IMR-90 (cell line): ENCODE measurements around the gene MAFG. TPM values are rescaled to one million over a fixed set of nuclear protein-coding genes. Genes with fewer than 3 reads are reported as not detected.

Experiments
- ATAC-seq: fragments of 200-7000 bp; cut with Tn5 transposase; 2 replicates; pipeline ENCODE4 v1.9.1; 2020; ENCODE audit warnings: low read depth, mild to moderate bottlenecking, moderate library complexity
- BruUV-seq: library from RNA; stranded (reverse); fragments of 400-500 nt; replicated peaks from 2 replicates; lab custom pipeline; 2021; lab: Mats Ljungman, UMichigan
- CTCF ChIA-PET: fragments of 300-600 bp; formaldehyde crosslinking; extraction: SDS; loops from one replicate; lab custom pipeline; 2021; ENCODE audit warnings: antibody characterized with exemption; lab: Yijun Ruan, JAX
- POLR2A ChIA-PET: fragments of 300-600 bp; sonication (Branson Sonifier 250); formaldehyde crosslinking; loops from one replicate; lab custom pipeline; 2022; ENCODE audit warnings: antibody characterized with exemption; ENCODE audit not compliant: unreplicated experiment; lab: Charles Lee
- DNase-seq: peaks from one replicate; pipeline ENCODE4 v3.0.0; 2013
- H2AFZ ChIP-seq: replicated peaks from 2 replicates; pipeline ENCODE3; 2013; ENCODE audit warnings: low read length, mild to moderate bottlenecking; ENCODE audit not compliant: poor library complexity
- H2AK5ac ChIP-seq: 2 replicates; pipeline ENCODE4 v1.6.1; 2013; ENCODE audit warnings: low read depth, low read length, inconsistent platforms
- H2AK9ac ChIP-seq: replicated peaks from 2 replicates; pipeline ENCODE3; 2013; ENCODE audit warnings: mild to moderate bottlenecking, low read depth, low read length, moderate library complexity; ENCODE audit not compliant: poor library complexity
- H2BK120ac ChIP-seq: 2 replicates; pipeline ENCODE4 v1.6.1; 2013; ENCODE audit warnings: low read depth, low read length, inconsistent platforms
- H2BK15ac ChIP-seq: 3 replicates; pipeline ENCODE4 v1.6.1; 2013; ENCODE audit warnings: low read depth, low read length, inconsistent platforms
- H2BK20ac ChIP-seq: 2 replicates; pipeline ENCODE4 v1.6.1; 2013; ENCODE audit warnings: low read depth, mild to moderate bottlenecking, inconsistent platforms, low read length, moderate library complexity
- H2BK5ac ChIP-seq: 2 replicates; pipeline ENCODE4 v1.6.1; 2013; ENCODE audit warnings: mild to moderate bottlenecking, low read depth, low read length, inconsistent platforms; ENCODE audit not compliant: poor library complexity, severe bottlenecking
- H3K14ac ChIP-seq: replicated peaks from 2 replicates; pipeline ENCODE4 v1.6.1; 2013; ENCODE audit warnings: low read depth, low read length, inconsistent platforms
- H3K18ac ChIP-seq: 2 replicates; pipeline ENCODE4 v1.6.1; 2013; ENCODE audit warnings: low read depth, low read length, control low read depth
- H3K23ac ChIP-seq: 2 replicates; pipeline ENCODE4 v1.6.1; 2013; ENCODE audit warnings: low read depth, low read length, inconsistent platforms
- H3K27ac ChIP-seq: 2 replicates; pipeline ENCODE4 v1.5.1; 2013; ENCODE audit warnings: mild to moderate bottlenecking, control low read depth, low read length; ENCODE audit not compliant: insufficient read depth
- H3K27me3 ChIP-seq: 2 replicates; pipeline ENCODE4 v1.6.1; 2013; ENCODE audit warnings: low read length; ENCODE audit not compliant: control insufficient read depth, insufficient read depth
- H3K36me3 ChIP-seq: 2 replicates; pipeline ENCODE4 v1.6.1; 2013; ENCODE audit warnings: low read length, mixed read lengths; ENCODE audit not compliant: control insufficient read depth, insufficient read depth
- H3K4ac ChIP-seq: 2 replicates; pipeline ENCODE4 v1.6.1; 2013; ENCODE audit warnings: low read depth, low read length, inconsistent platforms
- H3K4me1 ChIP-seq: 2 replicates; pipeline ENCODE4 v1.6.1; 2013; ENCODE audit warnings: low read length, mixed read lengths; ENCODE audit not compliant: control insufficient read depth, insufficient read depth
- H3K4me2 ChIP-seq: 2 replicates; pipeline ENCODE4 v1.6.1; 2013; ENCODE audit warnings: low read depth, mild to moderate bottlenecking, control low read depth, low read length, moderate library complexity
- H3K4me3 ChIP-seq: 2 replicates; pipeline ENCODE4 v1.5.1; 2013; ENCODE audit warnings: low read depth, mild to moderate bottlenecking, control low read depth, low read length, moderate library complexity; ENCODE audit not compliant: insufficient read depth
- H3K56ac ChIP-seq: 2 replicates; pipeline ENCODE4 v1.6.1; 2013; ENCODE audit warnings: low read length, inconsistent platforms; ENCODE audit not compliant: insufficient read depth; ENCODE audit errors: extremely low read depth
- H3K79me1 ChIP-seq, 2 experiments: 2 replicates each; pipeline ENCODE4 v1.6.1; 2013; ENCODE audit warnings: low read length in 2 of 2, inconsistent platforms in 1 of 2, low read depth in 1 of 2
- H3K9ac ChIP-seq: 2 replicates; pipeline ENCODE4 v1.6.1; 2013; ENCODE audit warnings: low read depth, low read length, control low read depth
- H3K9me1 ChIP-seq: 2 replicates; pipeline ENCODE4 v1.6.1; 2013; ENCODE audit warnings: low read length, inconsistent platforms; ENCODE audit not compliant: insufficient read depth
- H3K9me3 ChIP-seq: 2 replicates; pipeline ENCODE4 v1.6.1; 2013; ENCODE audit warnings: low read length; ENCODE audit not compliant: control insufficient read depth, insufficient read depth
- H4K20me1 ChIP-seq: 2 replicates; pipeline ENCODE4 v1.6.1; 2013; ENCODE audit warnings: low read length, inconsistent platforms; ENCODE audit not compliant: insufficient read depth
- H4K5ac ChIP-seq: 2 replicates; pipeline ENCODE4 v1.6.1; 2013; ENCODE audit warnings: mild to moderate bottlenecking, low read depth, low read length, control low read depth
- H4K8ac ChIP-seq, 2 experiments: 2 replicates each; pipeline ENCODE4 v1.6.1; 2013; ENCODE audit warnings: low read depth in 2 of 2, low read length in 2 of 2, control low read depth in 1 of 2, inconsistent platforms in 1 of 2
- H4K91ac ChIP-seq: 2 replicates; pipeline ENCODE4 v1.6.1; 2013; ENCODE audit warnings: low read depth, low read length, inconsistent platforms; ENCODE audit not compliant: insufficient read depth
- BHLHE40 ChIP-seq: fragments of 150-350 bp; IDR thresholded peaks from 2 replicates; pipeline ENCODE4 v1.6.1; 2016; ENCODE audit warnings: mild to moderate bottlenecking, low read depth, low read length
- CTCF ChIP-seq: conservative IDR thresholded peaks from 2 replicates; pipeline ENCODE4 v1.5.1; 2012; ENCODE audit warnings: mild to moderate bottlenecking, low read depth, low read length, improper control_type of control experiment
- MAFK ChIP-seq: IDR thresholded peaks from 2 replicates; pipeline ENCODE4 v1.6.1; 2012; ENCODE audit warnings: low read depth, low read length, improper control_type of control experiment
- MAZ ChIP-seq: IDR thresholded peaks from 2 replicates; pipeline ENCODE4 v1.6.1; 2012; ENCODE audit warnings: low read depth, mild to moderate bottlenecking, low read length, improper control_type of control experiment, moderate library complexity, borderline replicate concordance
- RAD21 ChIP-seq: IDR thresholded peaks from 2 replicates; pipeline ENCODE4 v1.6.1; 2012; ENCODE audit warnings: low read length, improper control_type of control experiment
- RCOR1 ChIP-seq: IDR thresholded peaks from 2 replicates; pipeline ENCODE4 v1.6.1; 2012; ENCODE audit warnings: mild to moderate bottlenecking, low read length, improper control_type of control experiment; ENCODE audit not compliant: insufficient replicate concordance
- SMC3 ChIP-seq: fragments of 150-350 bp; IDR thresholded peaks from 2 replicates; pipeline ENCODE4 v1.6.1; 2016; ENCODE audit warnings: low read depth, mild to moderate bottlenecking, antibody characterized with exemption, low read length, moderate library complexity
- USF2 ChIP-seq: fragments of 150-350 bp; IDR thresholded peaks from 2 replicates; pipeline ENCODE4 v1.6.1; 2017; ENCODE audit warnings: mild to moderate bottlenecking, antibody characterized with exemption, low read length, low read depth
- WGBS, 2 experiments: methylation state at CpG; one replicate each; pipeline versions ENCODE4 v1.1.5 to v1.1.7; 2013; ENCODE audit warnings: missing lambda C conversion rate in 2 of 2; ENCODE audit not compliant: insufficient read length in 1 of 2; ENCODE audit errors: extremely low coverage in 2 of 2; 5-methylcytosine and 5-hydroxymethylcytosine counted together
- dilution Hi-C: fragments of 300-500 bp; cut with HindIII; formaldehyde crosslinking; loops from one replicate; pipeline ENCODE4 v1.14.3; 2018; ENCODE audit warnings: low sequenced_read_pairs; ENCODE audit not compliant: unreplicated experiment
- in situ Hi-C: fragments of 300-500 bp; cut with MboI; formaldehyde crosslinking; loops from 3 replicates; pipeline ENCODE4 v1.14.3; 2019; ENCODE audit warnings: low sequenced_read_pairs, inconsistent platforms, mixed read lengths
- intact Hi-C: fragments of 100-400 bp; cut with micrococcal nuclease; formaldehyde crosslinking; loops from 2 replicates; pipeline ENCODE4 v1.10.0; 2022
- polyA plus RNA-seq, 3 experiments: library from polyadenylated mRNA; depleted of rRNA; stranded (reverse); fragments of >200 nt; gene quantifications; 2 replicates each; pipeline ENCODE4 v1.2.3, GENCODE V29; 2012; ENCODE audit warnings: low replicate concordance in 1 of 3
- total RNA-seq: library from RNA; depleted of rRNA; stranded (reverse); fragments of >200 nt; gene quantifications from 2 replicates; pipeline ENCODE4 v1.2.3, GENCODE V29; 2012

Gene MAFG
- total and polyA plus RNA-seq, 2 of the 4 experiments (the other 2 are of a cell fraction) = 6.1 to 15.4 TPM

GRCh38 chr17:81950501-81950900 lies 23.0 kb upstream of the MAFG start:
- Histone ChIP-seq H3K9me3 (no peaks in the 10 kb centered on the region), H2AFZ (no peak overlapping the region), H4K5ac (no peak overlapping the region), H3K56ac (no peak overlapping the region), H3K4ac (no peak overlapping the region), H4K20me1 (no peaks in the 10 kb centered on the region), H3K4me3 (no peak overlapping the region), H4K8ac (no peak overlapping the region), H3K27me3 (peaks cover 8% of the 10 kb centered on the region), H3K23ac (no peak overlapping the region), H3K9ac (no peak overlapping the region), H3K18ac (no peak overlapping the region), H2AK5ac (no peak overlapping the region), H3K36me3 (no peaks in the 10 kb centered on the region), H4K91ac (no peak overlapping the region), H2BK15ac (no peak overlapping the region), H2BK5ac (no peak overlapping the region), H3K4me2 (no peak overlapping the region), H3K9me1 (no peaks in the 10 kb centered on the region), H2BK20ac (no peak overlapping the region), H2BK120ac (no peak overlapping the region), H3K79me1 (no peaks in the 10 kb centered on the region), H3K27ac (no peak overlapping the region), H2AK9ac (no peak overlapping the region), H3K4me1 (no peaks in the 10 kb centered on the region), H3K14ac (no peak overlapping the region)
- TF ChIP-seq SMC3 = no peak
- no peak for TF ChIP-seq RCOR1
- TF ChIP-seq RAD21 = no peak
- TF ChIP-seq CTCF = no peak
- TF ChIP-seq BHLHE40 = no peak
- TF ChIP-seq MAZ = no peak
- no peak for TF ChIP-seq USF2
- no peak for TF ChIP-seq MAFK
- WGBS, 2 experiments = 79% methylated on average over 13 of the region's 15 CpGs; no CpG with 5 or more reads in 1 of the 2 experiments
- DNase-seq = no peak
- no TSS peak for BruUV-seq
- dilution Hi-C loops = no loop called here
- in situ Hi-C loops = no loop called here
- ATAC-seq = no peak
- POLR2A ChIA-PET = no interaction called here
- intact Hi-C loops = no loop called here
- CTCF ChIA-PET = interaction anchor here (0.6 to 1.2 kb wide), 2 partner anchors 70 to 78 kb away, joined by 3 read pairs; no protein-coding TSS in a partner anchor
